ENCODE measurements around the gene TCERG1L. TPM values are rescaled to one million over a fixed set of nuclear protein-coding genes. Genes with fewer than 3 reads are reported as not detected.

Gene TCERG1L
- polyA plus RNA-seq, 1 donor from 2014 or later: 0.53 TPM

DNA sequence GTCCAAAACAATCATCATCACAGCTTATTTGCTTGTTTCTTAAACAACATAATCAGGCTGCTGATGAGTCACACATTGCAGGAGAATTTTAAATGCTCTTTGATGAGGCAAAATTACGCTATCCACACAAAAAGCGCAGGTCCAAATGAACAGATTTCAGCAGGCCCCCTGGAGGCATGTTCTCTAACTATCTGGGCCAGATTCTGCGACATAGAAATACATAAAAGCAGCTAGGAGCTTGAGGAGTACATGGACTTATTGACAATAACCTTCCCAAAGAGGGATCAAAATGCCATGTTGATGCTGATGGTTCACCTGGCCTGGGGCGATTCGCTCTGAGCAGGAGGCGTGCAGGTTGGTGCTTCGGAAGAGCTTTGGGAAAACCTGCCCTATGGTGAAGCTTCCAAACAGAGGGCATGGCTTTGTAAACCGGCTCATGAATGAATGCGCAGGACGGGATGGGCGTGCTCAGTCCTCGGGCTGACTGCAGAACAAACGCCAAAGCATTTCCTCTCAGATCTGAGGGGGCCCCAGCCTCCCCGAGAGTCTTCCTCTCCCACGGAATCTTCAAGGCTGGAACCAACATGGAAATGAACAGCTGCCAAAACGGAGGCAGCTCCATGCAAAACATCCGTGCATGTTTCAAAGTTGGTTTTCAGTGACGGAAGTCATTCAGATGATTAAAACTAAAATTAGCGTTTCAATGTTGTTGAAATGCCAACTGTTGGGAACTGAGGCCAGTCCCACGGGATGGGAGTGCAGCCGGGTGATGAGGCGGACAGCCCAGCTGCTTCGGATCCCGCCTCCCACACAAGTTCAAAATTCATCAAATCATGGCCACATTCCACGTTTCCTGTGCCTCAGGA lies 179.6 kb downstream of the TCERG1L start:
- H3K27ac ChIP-seq (ENCODE audit: low read length): no peak overlapping the region
- TF ChIP-seq MXI1 (conservative IDR thresholded peaks at IDR 0.05; ENCODE audit: poor library complexity, severe bottlenecking) (no peak), EP300 (conservative IDR thresholded peaks at IDR 0.05; ENCODE audit: poor library complexity, severe bottlenecking) (no peak), RAD21 (conservative IDR thresholded peaks at IDR 0.05) (no peak), TAF1 (IDR thresholded peaks at IDR 0.05; ENCODE audit: low read depth) (no peak), POLR2AphosphoS5 (IDR thresholded peaks at IDR 0.05) (no peak), SMC3 (conservative IDR thresholded peaks at IDR 0.05; ENCODE audit: poor library complexity) (no peak), EZH2 (IDR thresholded peaks at IDR 0.05; ENCODE audit: borderline replicate concordance, insufficient read depth, low read length, poor library complexity, severe bottlenecking) (no peak)
- TF ChIP-seq, protein P1, sequence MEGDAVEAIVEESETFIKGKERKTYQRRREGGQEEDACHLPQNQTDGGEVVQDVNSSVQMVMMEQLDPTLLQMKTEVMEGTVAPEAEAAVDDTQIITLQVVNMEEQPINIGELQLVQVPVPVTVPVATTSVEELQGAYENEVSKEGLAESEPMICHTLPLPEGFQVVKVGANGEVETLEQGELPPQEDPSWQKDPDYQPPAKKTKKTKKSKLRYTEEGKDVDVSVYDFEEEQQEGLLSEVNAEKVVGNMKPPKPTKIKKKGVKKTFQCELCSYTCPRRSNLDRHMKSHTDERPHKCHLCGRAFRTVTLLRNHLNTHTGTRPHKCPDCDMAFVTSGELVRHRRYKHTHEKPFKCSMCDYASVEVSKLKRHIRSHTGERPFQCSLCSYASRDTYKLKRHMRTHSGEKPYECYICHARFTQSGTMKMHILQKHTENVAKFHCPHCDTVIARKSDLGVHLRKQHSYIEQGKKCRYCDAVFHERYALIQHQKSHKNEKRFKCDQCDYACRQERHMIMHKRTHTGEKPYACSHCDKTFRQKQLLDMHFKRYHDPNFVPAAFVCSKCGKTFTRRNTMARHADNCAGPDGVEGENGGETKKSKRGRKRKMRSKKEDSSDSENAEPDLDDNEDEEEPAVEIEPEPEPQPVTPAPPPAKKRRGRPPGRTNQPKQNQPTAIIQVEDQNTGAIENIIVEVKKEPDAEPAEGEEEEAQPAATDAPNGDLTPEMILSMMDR (IDR thresholded peaks at IDR 0.05; ENCODE audit: poor library complexity, severe bottlenecking): no peak
- TF ChIP-seq, protein P2, sequence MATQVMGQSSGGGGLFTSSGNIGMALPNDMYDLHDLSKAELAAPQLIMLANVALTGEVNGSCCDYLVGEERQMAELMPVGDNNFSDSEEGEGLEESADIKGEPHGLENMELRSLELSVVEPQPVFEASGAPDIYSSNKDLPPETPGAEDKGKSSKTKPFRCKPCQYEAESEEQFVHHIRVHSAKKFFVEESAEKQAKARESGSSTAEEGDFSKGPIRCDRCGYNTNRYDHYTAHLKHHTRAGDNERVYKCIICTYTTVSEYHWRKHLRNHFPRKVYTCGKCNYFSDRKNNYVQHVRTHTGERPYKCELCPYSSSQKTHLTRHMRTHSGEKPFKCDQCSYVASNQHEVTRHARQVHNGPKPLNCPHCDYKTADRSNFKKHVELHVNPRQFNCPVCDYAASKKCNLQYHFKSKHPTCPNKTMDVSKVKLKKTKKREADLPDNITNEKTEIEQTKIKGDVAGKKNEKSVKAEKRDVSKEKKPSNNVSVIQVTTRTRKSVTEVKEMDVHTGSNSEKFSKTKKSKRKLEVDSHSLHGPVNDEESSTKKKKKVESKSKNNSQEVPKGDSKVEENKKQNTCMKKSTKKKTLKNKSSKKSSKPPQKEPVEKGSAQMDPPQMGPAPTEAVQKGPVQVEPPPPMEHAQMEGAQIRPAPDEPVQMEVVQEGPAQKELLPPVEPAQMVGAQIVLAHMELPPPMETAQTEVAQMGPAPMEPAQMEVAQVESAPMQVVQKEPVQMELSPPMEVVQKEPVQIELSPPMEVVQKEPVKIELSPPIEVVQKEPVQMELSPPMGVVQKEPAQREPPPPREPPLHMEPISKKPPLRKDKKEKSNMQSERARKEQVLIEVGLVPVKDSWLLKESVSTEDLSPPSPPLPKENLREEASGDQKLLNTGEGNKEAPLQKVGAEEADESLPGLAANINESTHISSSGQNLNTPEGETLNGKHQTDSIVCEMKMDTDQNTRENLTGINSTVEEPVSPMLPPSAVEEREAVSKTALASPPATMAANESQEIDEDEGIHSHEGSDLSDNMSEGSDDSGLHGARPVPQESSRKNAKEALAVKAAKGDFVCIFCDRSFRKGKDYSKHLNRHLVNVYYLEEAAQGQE (IDR thresholded peaks at IDR 0.05; ENCODE audit: borderline replicate concordance): no peak
- no peaks in the 10 kb centered on the region for H3K79me2 ChIP-seq (replicated peaks; ENCODE audit: insufficient read depth, low read length)
- H3F3A ChIP-seq (ENCODE audit: insufficient read depth, low read length, poor library complexity, severe bottlenecking): no peaks in the 10 kb centered on the region
- H3K9ac ChIP-seq (ENCODE audit: low read length): no peak overlapping the region
- H3K36me3 ChIP-seq (ENCODE audit: insufficient read depth, low read length): no peaks in the 10 kb centered on the region
- H3K4me2 ChIP-seq (ENCODE audit: low read length): no peak overlapping the region
- no peaks in the 10 kb centered on the region for H3K27me3 ChIP-seq (ENCODE audit: insufficient read depth, low read depth, low read length)
- no peak overlapping the region for H3K4me3 ChIP-seq (ENCODE audit: low read length)
- no peaks in the 10 kb centered on the region for H3K9me2 ChIP-seq (ENCODE audit: insufficient read depth, low read length)
- H2AFZ ChIP-seq (ENCODE audit: low read depth, low read length): no peak overlapping the region
- no peaks in the 10 kb centered on the region for H3K9me3 ChIP-seq (ENCODE audit: low read length)
- no peaks in the 10 kb centered on the region for H4K20me1 ChIP-seq (ENCODE audit: insufficient read depth)

DNA sequence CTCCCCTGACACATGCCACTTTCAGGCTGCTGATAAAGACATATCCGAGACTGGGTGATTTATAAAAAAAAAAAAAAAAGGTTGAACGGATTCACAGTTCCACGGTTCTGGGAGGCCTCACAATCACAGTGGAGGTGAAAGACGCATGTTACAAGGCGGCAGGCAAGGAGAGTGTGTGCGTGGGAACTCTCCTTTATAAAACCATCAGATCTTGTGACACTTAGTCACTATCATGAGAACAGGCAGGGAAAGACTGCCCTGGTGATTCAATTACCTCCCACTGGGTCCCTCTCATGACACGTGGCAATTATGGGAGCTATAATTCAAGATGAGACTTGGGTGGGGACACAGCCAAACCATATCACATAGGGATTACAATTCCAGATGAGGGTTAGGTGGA lies 181.5 kb downstream of the TCERG1L start:
- Histone ChIP-seq H4K20me1 (ENCODE audit: insufficient read depth) (no peaks in the 10 kb centered on the region), H3K27ac (ENCODE audit: low read length) (no peak overlapping the region), H3K36me3 (ENCODE audit: insufficient read depth, low read length) (no peaks in the 10 kb centered on the region), H3K9ac (ENCODE audit: low read length) (no peak overlapping the region), H3F3A (ENCODE audit: insufficient read depth, low read length, poor library complexity, severe bottlenecking) (no peaks in the 10 kb centered on the region), H3K4me3 (ENCODE audit: low read length) (no peak overlapping the region), H3K4me2 (ENCODE audit: low read length) (no peak overlapping the region), H3K79me2 (replicated peaks; ENCODE audit: insufficient read depth, low read length) (no peaks in the 10 kb centered on the region), H3K27me3 (ENCODE audit: insufficient read depth, low read depth, low read length) (no peaks in the 10 kb centered on the region), H2AFZ (ENCODE audit: low read depth, low read length) (no peak overlapping the region), H3K9me2 (ENCODE audit: insufficient read depth, low read length) (no peaks in the 10 kb centered on the region), H3K9me3 (ENCODE audit: low read length) (no peaks in the 10 kb centered on the region)
- TF ChIP-seq EZH2 (IDR thresholded peaks at IDR 0.05; ENCODE audit: borderline replicate concordance, insufficient read depth, low read length, poor library complexity, severe bottlenecking): no peak
- no peak for TF ChIP-seq MXI1 (conservative IDR thresholded peaks at IDR 0.05; ENCODE audit: poor library complexity, severe bottlenecking)
- TF ChIP-seq, protein P1 (IDR thresholded peaks at IDR 0.05; ENCODE audit: poor library complexity, severe bottlenecking): no peak
- TF ChIP-seq EP300 (conservative IDR thresholded peaks at IDR 0.05; ENCODE audit: poor library complexity, severe bottlenecking): no peak
- TF ChIP-seq, protein P2 (IDR thresholded peaks at IDR 0.05; ENCODE audit: borderline replicate concordance): no peak
- no peak for TF ChIP-seq SMC3 (conservative IDR thresholded peaks at IDR 0.05; ENCODE audit: poor library complexity)
- TF ChIP-seq POLR2AphosphoS5 (IDR thresholded peaks at IDR 0.05): no peak
- no peak for TF ChIP-seq TAF1 (IDR thresholded peaks at IDR 0.05; ENCODE audit: low read depth)
- no peak for TF ChIP-seq RAD21 (conservative IDR thresholded peaks at IDR 0.05)
